ENCODE results near the gene GANC.

DNA sequence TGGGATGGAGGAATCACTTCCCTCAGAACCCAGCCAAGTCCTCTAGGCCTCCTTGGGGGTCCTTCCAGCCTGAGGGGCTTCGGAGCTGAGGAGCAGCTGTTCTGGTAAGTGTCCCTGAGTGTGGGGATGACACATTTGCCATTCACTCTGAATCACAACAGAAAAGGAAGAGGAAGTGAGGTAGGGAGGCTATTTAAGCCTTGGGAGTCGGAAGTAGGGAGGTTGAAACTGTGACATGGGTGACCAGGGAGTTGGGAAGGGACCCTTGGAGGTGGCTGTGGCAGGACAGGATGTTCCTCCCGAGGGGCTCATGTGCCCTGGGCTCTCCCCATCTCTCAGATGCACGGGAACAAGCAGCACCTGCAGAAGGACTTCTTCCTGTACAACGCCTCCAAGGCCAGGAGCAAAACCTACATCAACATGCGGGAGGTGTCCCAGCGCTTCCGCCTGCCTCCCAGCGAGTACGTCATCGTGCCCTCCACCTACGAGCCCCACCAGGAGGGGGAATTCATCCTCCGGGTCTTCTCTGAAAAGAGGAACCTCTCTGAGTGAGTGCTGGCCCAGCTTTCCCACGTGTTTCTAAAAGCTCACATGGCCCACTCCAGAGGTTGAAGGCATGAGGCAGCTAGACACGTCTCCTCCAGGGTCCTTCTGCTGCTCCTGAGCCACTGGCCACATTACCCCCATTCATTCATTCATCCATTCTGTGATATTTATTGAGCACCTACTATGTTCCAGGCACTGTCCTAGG lies 129.6 kb downstream of the GANC start:
- TF ChIP-seq ARHGAP35 (IDR thresholded peaks at IDR 0.05; ENCODE audit: partially characterized antibody) (no peak), KLF16 (IDR thresholded peaks at IDR 0.05) (no peak), ESRRB (CRISPR knock-in tag; IDR thresholded peaks at IDR 0.05; ENCODE audit: borderline replicate concordance) (no peak), PRPF4 (IDR thresholded peaks at IDR 0.05; ENCODE audit: insufficient read depth, low read depth, low read length, poor library complexity, severe bottlenecking) (no peak), CHD2 (IDR thresholded peaks at IDR 0.05; ENCODE audit: low read depth, low read length) (no peak), RNF2 (IDR thresholded peaks at IDR 0.05) (no peak), ETS1 (conservative IDR thresholded peaks at IDR 0.05; ENCODE audit: control insufficient read depth, low read depth, low read length) (no peak), HIVEP1 (CRISPR knock-in tag; IDR thresholded peaks at IDR 0.05) (no peak), FOXO4 (CRISPR knock-in tag; IDR thresholded peaks at IDR 0.05) (no peak)
- TF ChIP-seq, protein P1, sequence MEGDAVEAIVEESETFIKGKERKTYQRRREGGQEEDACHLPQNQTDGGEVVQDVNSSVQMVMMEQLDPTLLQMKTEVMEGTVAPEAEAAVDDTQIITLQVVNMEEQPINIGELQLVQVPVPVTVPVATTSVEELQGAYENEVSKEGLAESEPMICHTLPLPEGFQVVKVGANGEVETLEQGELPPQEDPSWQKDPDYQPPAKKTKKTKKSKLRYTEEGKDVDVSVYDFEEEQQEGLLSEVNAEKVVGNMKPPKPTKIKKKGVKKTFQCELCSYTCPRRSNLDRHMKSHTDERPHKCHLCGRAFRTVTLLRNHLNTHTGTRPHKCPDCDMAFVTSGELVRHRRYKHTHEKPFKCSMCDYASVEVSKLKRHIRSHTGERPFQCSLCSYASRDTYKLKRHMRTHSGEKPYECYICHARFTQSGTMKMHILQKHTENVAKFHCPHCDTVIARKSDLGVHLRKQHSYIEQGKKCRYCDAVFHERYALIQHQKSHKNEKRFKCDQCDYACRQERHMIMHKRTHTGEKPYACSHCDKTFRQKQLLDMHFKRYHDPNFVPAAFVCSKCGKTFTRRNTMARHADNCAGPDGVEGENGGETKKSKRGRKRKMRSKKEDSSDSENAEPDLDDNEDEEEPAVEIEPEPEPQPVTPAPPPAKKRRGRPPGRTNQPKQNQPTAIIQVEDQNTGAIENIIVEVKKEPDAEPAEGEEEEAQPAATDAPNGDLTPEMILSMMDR (IDR thresholded peaks at IDR 0.05 in 2 of 3, conservative IDR thresholded peaks at IDR 0.05 in 1 of 3; ENCODE audit: insufficient read depth in 2 of 3, low read depth in 1 of 3, low read length in 3 of 3): no peak
- TF ChIP-seq, protein P2, sequence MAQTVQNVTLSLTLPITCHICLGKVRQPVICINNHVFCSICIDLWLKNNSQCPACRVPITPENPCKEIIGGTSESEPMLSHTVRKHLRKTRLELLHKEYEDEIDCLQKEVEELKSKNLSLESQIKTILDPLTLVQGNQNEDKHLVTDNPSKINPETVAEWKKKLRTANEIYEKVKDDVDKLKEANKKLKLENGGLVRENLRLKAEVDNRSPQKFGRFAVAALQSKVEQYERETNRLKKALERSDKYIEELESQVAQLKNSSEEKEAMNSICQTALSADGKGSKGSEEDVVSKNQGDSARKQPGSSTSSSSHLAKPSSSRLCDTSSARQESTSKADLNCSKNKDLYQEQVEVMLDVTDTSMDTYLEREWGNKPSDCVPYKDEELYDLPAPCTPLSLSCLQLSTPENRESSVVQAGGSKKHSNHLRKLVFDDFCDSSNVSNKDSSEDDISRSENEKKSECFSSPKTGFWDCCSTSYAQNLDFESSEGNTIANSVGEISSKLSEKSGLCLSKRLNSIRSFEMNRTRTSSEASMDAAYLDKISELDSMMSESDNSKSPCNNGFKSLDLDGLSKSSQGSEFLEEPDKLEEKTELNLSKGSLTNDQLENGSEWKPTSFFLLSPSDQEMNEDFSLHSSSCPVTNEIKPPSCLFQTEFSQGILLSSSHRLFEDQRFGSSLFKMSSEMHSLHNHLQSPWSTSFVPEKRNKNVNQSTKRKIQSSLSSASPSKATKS (CRISPR knock-in tag; IDR thresholded peaks at IDR 0.05): no peak
- TF ChIP-seq, protein P3, sequence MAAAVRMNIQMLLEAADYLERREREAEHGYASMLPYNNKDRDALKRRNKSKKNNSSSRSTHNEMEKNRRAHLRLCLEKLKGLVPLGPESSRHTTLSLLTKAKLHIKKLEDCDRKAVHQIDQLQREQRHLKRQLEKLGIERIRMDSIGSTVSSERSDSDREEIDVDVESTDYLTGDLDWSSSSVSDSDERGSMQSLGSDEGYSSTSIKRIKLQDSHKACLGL (CRISPR knock-in tag; IDR thresholded peaks at IDR 0.05; ENCODE audit: borderline replicate concordance, poor library complexity, severe bottlenecking): no peak
- TF ChIP-seq, protein P4, sequence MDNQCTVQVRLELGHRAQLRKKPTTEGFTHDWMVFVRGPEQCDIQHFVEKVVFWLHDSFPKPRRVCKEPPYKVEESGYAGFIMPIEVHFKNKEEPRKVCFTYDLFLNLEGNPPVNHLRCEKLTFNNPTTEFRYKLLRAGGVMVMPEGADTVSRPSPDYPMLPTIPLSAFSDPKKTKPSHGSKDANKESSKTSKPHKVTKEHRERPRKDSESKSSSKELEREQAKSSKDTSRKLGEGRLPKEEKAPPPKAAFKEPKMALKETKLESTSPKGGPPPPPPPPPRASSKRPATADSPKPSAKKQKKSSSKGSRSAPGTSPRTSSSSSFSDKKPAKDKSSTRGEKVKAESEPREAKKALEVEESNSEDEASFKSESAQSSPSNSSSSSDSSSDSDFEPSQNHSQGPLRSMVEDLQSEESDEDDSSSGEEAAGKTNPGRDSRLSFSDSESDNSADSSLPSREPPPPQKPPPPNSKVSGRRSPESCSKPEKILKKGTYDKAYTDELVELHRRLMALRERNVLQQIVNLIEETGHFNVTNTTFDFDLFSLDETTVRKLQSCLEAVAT (IDR thresholded peaks at IDR 0.05): no peak
